GM19099 (cell line): Measurements from ENCODE around the gene CHRDL1.

Experiments used
- POLR2A ChIP-seq: IDR thresholded peaks from 3 replicates; pipeline ENCODE4 v1.6.1; 2011; ENCODE audit warnings: low read depth; ENCODE audit not compliant: insufficient read length; ENCODE audit errors: extremely low read depth

CHRDL1 gene

DNA sequence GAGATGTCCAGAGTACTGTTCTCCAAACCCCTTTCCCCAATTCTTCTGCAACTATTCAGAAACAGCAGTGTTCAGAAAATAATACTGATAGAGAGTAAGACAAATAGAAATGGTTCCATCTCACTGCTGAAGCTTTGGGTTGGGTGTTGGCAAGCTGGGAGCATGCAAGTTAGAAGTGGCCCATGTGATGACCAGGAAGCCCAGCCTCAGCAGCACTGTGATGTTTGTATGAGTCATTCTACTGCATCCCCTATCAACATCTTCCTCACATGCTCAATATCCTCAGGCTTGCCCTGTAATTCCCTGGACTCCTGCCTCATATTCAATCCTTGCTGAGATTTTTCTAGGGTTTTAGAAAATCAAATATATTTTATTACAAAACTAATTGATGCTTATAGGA is 96.5 kb downstream of the CHRDL1 start:
- TF ChIP-seq POLR2A = no peak

DNA sequence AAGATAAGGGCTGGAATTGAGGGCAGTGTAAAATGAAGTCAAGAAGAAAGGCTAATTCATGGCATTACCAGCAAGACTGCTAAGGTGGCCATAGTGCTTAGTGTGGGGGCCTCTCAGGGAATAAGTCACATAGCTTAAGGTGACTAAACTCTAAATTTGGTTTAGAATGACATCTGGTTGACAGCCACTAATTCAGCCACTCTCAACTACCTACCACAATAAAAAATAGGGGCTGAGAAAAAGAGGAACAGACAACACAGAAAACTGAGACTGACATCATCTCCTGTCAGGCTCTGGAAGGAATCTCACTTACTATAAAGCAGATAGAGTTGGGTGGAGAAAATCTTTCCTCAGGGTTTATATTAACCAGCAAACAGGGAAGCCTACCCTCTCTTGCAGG is 96.9 kb downstream of the CHRDL1 start:
- TF ChIP-seq POLR2A = no peak

DNA sequence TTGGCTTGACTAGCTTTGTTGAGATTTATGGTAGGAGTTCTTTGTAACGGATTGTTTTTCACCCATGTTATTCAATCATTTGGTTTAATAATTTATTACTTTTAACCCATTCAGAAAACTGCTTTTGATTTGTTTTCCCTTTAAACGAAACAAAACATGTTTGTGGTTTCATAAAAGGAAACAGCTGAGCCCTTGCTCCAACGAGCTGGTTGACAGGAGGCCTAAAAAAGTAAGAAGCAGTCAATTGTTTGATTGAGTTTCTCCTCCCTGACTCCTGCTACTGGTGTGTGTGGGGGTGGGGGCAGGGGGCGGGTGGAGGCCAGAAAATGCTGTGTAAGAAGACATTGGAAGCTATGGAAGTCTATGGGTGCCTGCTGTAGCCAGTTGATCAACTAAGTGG is 102.8 kb downstream of the CHRDL1 start:
- no peak for TF ChIP-seq POLR2A

DNA sequence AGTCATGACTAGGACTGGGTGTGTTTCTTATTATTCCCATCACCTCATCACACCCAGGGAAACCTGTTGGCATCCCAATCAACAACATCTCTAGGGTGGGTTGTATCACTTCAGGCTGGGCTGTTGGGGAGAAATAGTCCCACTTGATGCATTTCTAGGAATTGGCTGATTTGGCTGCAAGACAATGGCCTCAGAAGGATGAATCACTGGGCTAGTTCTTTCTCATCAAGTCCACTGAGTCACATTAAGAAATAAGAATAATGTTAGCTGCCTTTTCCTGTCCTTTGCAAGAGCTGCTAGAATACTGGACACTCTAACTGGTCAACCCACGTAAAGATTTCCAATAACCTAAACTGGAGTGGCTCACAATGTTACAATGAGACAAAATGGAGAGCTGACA is 104.2 kb downstream of the CHRDL1 start:
- no peak for TF ChIP-seq POLR2A

DNA sequence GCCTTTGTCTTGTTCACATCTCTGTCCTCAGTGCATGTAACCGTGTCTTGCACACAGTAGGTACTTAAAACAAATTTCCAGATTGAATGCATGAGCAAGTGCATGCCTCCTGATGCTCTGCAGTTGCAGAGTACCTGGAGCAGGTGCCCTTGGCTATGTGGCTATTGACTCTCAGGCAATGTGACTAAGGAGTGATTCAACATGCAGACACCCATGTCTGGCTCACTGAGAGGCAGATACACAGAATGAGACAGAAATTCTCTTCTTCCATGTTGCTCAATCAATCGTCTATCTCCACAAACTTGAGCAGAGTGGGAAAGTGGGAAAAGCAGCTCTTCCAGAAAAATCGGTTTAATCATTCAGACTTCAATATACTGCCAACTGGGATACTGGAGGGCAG is 111.0 kb downstream of the CHRDL1 start:
- TF ChIP-seq POLR2A = no peak

DNA sequence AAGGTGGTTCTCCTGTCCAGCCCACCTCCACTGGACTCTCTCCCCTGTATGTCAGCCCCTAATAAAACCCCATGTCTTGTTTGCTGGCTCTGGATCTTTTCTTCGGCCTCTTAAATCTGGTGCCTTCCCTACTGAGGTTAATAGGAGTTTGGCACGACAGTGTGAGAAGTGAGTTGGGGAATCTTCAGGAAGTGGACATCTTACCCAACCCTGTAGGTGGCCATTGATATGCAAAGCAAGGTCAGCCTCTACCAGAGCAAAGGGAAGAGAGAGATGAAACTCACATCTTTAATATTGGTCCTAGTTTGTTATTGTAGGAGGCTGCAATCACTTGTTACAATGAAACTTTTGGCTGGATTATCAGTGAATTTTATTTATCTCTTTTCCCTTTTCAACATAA is 111.7 kb downstream of the CHRDL1 start:
- TF ChIP-seq POLR2A = no peak

DNA sequence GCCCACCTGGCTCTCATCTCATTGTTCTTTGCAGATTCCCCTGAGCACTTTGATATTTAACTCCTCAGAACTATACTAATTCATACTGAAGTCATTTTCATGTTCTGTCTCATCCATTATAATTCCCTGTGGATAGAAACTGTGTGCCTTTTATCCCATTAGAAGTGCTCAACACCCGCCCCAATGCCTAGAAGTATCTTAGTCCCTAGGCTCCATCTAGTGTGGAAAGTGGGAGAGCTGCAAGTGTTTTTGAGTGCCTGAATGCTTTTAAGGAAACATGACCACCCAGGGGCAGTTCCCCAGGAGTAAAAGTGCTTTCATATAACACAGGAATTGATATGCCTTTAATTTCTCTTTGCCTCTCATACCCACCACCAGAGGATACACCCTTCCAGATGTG is 117.0 kb downstream of the CHRDL1 start:
- no peak for TF ChIP-seq POLR2A

DNA sequence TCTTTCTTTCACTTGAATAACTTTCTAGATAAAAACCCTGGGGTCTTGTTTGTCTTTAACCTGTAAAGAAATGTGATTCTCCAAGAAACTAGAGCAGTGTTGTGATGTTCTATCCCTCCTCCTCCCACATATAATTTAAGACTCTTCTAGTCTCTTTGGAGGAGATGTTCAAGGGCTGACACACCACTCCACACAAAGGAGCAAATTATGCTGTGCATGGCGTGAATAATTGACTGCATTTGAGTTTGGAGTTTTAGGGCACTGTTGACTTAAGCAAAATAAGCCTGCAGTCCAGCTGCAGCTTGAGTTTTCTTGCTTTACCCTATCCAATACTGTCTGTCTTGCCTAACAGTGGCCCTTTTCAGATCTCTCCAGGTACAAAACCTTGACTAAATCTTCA is 119.7 kb downstream of the CHRDL1 start:
- TF ChIP-seq POLR2A = no peak

DNA sequence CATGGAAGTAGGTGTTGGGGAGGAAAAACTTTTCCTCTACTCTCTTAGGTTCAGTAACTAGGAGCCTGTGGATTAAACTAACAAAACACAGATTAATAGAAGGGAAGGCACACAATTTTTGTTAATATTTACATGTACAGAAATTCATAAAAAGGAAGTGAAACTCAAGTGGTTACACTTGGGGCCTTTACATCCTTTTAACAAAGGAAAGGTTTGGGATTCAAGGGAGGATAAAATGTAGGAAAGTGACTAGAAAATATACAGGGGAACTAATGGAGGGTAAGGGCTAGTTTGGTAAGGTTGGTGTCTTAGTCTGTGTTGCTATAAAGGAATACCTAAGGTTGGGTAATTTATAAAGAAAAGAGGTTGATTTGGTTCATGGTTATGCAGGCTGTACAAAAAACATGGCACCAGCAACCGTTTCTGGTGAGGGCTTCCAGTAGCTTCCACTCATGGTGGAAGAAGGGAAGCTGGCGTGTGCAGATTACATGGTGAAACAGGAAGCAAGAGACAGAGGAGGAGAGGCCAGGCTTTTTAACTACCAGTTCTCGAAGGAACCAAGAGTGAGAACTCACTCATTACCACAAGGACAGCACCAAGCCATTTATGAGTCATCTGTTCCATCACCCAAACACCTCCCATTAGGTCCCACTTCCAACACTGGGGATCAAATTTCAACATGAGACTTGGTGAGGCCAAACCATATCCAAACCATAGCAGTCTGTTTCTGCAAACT is 124.4 kb downstream of the CHRDL1 start:
- no peak for TF ChIP-seq POLR2A

DNA sequence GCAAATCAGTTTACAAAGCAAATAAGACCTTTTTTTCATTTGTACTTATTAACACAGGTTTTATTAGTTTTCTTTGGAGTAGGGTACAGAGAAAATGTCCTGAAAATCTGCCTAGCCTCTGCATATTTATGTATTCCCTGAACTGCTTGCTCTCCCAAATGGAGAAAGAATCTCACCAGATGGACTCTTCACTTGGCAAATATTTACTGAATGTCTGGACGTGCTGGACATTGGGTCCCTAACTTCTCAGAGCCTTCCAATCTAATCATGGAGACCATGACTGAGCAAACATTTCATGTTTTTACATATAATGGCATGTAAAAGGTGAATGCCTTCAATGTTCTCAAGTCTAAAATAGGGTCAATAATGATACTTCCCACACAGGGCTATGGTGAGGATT is 126.0 kb downstream of the CHRDL1 start:
- TF ChIP-seq POLR2A = no peak

DNA sequence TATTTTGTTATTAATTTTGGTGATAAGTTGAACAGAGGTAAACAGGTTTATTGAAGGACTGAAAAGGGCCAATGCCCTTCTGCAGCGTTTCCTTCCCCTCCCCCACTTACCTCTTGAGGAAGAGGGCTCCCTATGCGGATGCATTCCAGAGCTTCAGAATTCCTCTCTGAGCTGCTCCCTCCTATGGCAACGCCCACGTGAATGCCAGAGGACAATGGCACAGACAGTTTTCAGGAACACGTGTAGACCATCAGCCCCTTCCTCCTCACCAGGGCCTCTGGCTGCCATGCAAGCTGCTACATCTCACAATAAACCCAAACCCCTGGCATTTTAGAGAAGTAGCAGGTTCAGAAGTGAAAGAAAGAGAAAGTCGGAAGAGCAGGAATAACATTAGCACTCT is 127.9 kb downstream of the CHRDL1 start:
- TF ChIP-seq POLR2A = no peak

DNA sequence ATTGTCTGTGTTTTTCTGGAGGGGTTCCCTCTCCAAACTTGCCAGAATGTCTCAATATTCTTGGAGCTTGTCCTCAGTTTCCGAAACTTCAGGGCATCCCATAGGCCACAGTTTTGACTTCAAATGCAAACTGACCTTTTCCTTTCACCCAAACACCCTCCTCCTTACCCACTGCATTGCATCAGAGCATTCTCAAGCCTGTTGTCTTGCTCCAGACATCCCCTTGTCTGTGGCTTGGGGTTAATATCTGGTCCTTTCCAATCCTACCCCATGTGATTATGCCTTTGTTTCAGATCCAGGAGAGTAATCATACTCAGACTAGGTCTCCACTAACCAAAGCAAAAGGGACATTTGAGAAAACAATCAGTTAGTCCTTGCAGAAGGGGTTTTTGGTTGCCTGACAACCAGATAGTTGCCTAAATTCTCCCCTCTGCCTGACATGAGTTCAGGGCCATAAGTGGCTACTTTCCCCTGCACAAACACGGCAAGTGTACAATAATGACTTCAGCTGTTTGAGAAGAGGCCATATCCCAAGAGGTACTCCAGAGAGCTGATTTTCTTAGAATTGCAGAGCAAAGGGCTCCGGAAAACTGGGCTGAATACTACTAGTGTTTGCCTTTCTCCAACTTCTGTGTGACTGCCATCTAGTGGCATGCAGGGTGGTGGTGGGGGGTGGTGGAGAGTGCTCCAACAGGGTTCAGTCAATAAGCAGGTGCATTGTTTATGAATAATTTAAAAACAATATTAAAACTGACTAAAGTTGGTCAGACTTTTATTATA is 130.2 kb downstream of the CHRDL1 start:
- no peak for TF ChIP-seq POLR2A

DNA sequence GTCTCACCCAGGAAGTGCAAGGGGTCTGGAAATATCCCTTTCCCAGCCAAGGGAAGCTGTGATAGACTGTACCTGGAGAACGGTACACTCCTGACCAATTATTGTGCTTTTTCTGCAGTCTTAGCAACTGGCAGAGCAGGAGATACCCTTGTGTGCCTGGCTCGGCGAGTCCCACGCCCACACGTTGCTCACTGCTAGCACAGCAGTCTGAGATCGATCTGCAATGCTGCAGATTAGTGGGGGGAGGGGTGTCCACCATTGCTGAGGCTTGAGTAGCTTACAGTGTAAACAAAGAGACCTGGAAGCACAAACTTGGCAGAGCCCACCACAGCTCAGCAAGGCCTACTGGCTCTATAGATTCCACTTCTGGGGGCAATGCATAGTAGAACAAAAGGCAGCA is 138.5 kb downstream of the CHRDL1 start:
- no peak for TF ChIP-seq POLR2A

DNA sequence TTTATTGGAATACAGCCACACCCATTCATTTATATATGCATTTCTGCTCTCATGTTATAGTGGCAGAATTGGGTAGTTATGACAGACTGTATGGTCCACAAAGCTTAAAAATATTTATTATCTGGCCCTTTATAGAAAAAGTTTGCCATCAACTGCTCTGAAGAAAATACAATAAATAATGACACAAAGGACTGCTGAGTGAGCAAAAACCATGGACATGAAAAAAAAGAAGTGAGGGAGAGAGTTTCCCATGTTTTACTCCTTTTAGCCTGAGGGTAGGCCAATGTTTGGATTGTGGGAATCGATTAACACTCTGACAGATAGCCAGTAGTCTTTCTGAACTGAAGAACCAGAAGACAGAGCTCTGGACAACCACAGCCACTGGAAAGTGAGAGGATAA is 149.2 kb downstream of the CHRDL1 start:
- TF ChIP-seq POLR2A = no peak
